ENCODE measurements around the gene EPHA6.

EPHA6 gene

DNA sequence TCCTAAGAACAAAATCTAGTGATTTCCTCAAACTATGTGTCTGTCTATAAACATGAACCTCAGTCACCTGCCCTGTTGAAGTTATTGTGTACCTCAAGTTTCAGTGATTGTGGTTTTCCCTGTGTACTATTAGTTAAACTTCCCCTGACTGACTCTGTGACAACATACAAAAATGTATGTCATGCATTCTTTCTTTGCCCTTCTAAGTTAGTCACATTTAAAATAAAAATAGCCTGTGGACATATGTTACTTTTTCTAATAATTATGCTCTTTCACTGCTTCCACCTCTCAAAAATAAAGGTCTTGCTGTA is 29.8 kb downstream of the EPHA6 start:
- no peak overlapping the region for H3K4me3 ChIP-seq (ENCODE audit: low read depth, low read length)

DNA sequence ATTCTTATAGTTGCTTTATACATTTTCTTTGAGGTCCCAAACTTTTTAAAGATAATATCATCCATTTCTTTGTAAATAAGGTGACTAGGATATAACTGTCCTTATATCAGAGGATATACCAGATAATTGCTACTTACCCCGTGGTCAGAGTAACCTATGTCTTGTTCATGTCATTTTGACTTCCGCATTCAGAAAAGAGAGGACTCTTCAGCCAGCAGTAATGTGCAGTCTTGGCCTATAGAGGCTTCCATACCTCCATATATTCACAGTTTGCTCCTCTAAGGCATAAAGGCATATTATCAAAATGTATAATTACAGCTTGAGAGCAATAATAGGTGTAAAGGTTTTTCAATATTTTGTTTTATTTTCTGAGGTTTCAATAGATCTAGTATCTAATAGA is 38.5 kb downstream of the EPHA6 start:
- TF ChIP-seq, protein P1, sequence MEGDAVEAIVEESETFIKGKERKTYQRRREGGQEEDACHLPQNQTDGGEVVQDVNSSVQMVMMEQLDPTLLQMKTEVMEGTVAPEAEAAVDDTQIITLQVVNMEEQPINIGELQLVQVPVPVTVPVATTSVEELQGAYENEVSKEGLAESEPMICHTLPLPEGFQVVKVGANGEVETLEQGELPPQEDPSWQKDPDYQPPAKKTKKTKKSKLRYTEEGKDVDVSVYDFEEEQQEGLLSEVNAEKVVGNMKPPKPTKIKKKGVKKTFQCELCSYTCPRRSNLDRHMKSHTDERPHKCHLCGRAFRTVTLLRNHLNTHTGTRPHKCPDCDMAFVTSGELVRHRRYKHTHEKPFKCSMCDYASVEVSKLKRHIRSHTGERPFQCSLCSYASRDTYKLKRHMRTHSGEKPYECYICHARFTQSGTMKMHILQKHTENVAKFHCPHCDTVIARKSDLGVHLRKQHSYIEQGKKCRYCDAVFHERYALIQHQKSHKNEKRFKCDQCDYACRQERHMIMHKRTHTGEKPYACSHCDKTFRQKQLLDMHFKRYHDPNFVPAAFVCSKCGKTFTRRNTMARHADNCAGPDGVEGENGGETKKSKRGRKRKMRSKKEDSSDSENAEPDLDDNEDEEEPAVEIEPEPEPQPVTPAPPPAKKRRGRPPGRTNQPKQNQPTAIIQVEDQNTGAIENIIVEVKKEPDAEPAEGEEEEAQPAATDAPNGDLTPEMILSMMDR (IDR thresholded peaks at IDR 0.05; ENCODE audit: borderline replicate concordance, insufficient read depth, low read depth, low read length): no peak
- H3K4me3 ChIP-seq (ENCODE audit: low read depth, low read length): no peak overlapping the region

More for the DNA sequence above, 29.8 kb downstream of the EPHA6 start:
- TF ChIP-seq, protein P1 (IDR thresholded peaks at IDR 0.05; ENCODE audit: borderline replicate concordance, insufficient read depth, low read depth, low read length): no peak

DNA sequence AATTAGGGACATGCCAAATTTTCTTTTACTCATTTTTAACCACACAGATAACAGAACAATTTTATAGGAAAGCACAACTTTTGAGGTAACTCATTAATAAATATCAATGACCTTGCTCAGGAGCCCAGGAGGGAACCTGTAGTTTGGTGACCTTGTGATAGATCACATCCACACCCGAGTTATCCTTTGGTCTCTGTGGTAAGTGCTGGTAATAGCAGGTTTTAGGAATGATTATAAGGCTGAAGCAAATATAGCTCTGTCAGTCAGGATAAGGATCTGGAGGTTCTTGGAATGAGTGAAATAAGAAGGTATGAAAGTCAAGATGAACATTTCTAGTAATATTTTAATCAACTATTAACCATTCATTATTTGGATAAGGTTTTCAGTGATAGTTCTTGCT is 46.5 kb downstream of the EPHA6 start:
- TF ChIP-seq, protein P1 (IDR thresholded peaks at IDR 0.05; ENCODE audit: borderline replicate concordance, insufficient read depth, low read depth, low read length): no peak

DNA sequence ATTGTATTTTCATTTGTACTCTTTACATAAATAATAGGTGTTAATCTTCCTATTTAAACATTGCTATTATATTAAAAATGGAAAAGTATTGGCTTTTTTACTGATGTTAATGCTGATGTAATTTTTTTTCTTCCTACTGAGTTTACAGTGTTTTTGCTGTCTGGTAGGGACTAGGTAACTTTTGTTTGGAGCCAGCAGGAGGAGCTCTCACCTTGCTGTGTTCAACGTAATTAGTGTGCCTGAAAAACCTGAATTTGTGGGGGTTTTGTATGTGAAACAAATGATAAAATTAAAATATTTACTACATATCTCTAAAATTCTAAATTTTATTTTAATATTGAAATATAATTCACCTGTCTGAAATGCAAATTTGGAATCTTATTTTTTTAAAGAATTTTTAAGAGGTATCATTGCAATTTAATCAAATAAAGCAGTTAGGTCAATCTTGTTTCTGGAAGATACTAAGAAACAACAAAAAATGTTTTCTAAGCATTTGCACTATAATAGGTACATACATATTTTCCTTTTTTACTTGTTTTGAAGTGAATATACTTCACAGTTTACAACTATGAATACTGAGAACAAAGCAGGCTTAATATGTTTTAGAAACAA is 48.8 kb downstream of the EPHA6 start:
- TF ChIP-seq, protein P1 (IDR thresholded peaks at IDR 0.05; ENCODE audit: borderline replicate concordance, insufficient read depth, low read depth, low read length): peak; percentile 52; the same call in 1 of the 2 replicates

More for the DNA sequence above, 46.5 kb downstream of the EPHA6 start:
- H3K4me3 ChIP-seq (ENCODE audit: low read depth, low read length): no peak overlapping the region

DNA sequence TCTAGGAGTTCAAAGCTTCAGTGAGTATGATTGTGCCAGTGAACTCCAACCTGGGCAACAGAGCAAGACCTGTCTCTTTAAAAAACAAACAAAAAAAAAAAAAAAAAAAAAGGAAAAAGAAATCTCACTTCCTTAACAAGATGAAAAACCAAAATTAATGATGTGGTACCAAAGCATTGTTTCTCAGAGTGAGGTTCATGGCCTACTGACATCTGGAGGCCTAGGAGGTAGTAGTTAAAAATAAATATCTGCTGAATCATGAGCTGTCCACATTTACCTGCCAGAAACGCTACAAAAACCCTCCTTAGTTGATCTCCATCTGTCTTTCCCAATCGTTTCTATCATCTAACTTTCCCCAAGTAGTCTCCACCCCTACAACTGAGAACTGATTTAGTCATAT is 51.2 kb downstream of the EPHA6 start:
- TF ChIP-seq, protein P1 (IDR thresholded peaks at IDR 0.05; ENCODE audit: borderline replicate concordance, insufficient read depth, low read depth, low read length): no peak
- no peak overlapping the region for H3K4me3 ChIP-seq (ENCODE audit: low read depth, low read length)

More for the DNA sequence above, 48.8 kb downstream of the EPHA6 start:
- no peak overlapping the region for H3K4me3 ChIP-seq (ENCODE audit: low read depth, low read length)

DNA sequence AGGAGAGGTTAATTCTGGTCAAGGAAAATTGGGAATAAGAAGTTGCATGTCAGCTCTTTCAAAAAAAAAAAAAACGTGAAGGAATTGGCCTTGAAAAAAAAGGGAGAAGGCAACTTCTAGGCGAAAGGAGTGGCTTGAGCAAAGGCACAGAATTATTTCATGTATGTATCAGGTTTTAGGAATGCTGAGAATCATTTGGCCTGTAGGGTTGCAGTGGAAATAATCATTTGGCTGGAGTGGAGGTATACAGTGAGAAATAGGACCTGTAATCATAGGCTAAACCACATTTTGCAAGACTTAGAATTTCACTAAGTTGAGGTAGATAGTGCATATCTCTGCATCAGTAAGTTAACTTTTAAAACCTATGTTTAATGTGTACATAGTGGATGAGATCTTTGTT is 54.9 kb downstream of the EPHA6 start:
- TF ChIP-seq, protein P1 (IDR thresholded peaks at IDR 0.05; ENCODE audit: borderline replicate concordance, insufficient read depth, low read depth, low read length): no peak
- no peak overlapping the region for H3K4me3 ChIP-seq (ENCODE audit: low read depth, low read length)

DNA sequence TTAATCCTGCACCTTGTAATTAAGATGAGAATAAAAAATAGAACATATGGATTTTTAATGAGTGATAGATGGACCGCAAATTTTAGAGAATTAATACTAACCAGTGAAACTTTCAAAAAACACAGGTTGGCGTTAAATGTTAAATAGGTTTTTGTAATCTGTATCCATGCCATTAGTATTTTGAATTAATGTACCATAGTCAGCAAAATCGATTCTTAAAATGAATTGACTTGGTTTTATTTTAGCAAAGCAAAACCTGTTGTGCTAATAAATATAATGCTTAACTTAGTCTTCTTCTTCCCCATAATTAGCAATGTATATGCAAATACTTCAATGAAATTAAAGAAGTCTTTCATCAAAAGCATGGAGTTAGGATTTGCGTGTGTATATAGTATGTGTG is 63.1 kb downstream of the EPHA6 start:
- TF ChIP-seq, protein P1 (IDR thresholded peaks at IDR 0.05; ENCODE audit: borderline replicate concordance, insufficient read depth, low read depth, low read length): no peak
- H3K4me3 ChIP-seq (ENCODE audit: low read depth, low read length): no peak overlapping the region

Measured in GM12875 (cell line).